NCI-H1930 (cell line): ENCODE measurements around the gene MRPL33.

Experiments used
- DNase-seq, 2 experiments: peaks; one replicate each; lab custom pipeline; 2025; lab: John Stamatoyannopoulos, UW

Gene MRPL33

GRCh38 chr2:27776696-27777095 is 5.2 kb downstream of the MRPL33 start:
- DNase-seq = no peak

GRCh38 chr2:27779417-27780055 is 8.0 kb downstream of the MRPL33 start:
- DNase-seq = no peak

- DNase-seq = no peak
These were observed 10.0 kb downstream of the MRPL33 start for GRCh38 chr2:27781496-27781895.

- DNase-seq = no peak
These were observed 11.2 kb downstream of the MRPL33 start for GRCh38 chr2:27782701-27783100.

GRCh38 chr2:27790796-27791195 is 19.3 kb downstream of the MRPL33 start:
- DNase-seq = no peak

- no peak for DNase-seq
These were observed 21.2 kb downstream of the MRPL33 start for GRCh38 chr2:27792759-27793158.

GRCh38 chr2:27795093-27795834 is 23.7 kb downstream of the MRPL33 start:
- no peak for DNase-seq

GRCh38 chr2:27795868-27796277 is 24.4 kb downstream of the MRPL33 start:
- DNase-seq = no peak

GRCh38 chr2:27796791-27797765 is 25.6 kb downstream of the MRPL33 start:
- DNase-seq = no peak

GRCh38 chr2:27797841-27798240 is 26.3 kb downstream of the MRPL33 start:
- DNase-seq = no peak

GRCh38 chr2:27798486-27798885 is 27.0 kb downstream of the MRPL33 start:
- no peak for DNase-seq

- no peak for DNase-seq
These were observed 27.6 kb downstream of the MRPL33 start for GRCh38 chr2:27798948-27799645.

GRCh38 chr2:27799646-27800010 is 28.1 kb downstream of the MRPL33 start:
- no peak for DNase-seq

- no peak for DNase-seq
These were observed 29.3 kb downstream of the MRPL33 start for GRCh38 chr2:27800856-27801255.

GRCh38 chr2:27802547-27802946 is 31.0 kb downstream of the MRPL33 start:
- DNase-seq = no peak

- DNase-seq = no peak
These were observed 31.5 kb downstream of the MRPL33 start for GRCh38 chr2:27803046-27803445.

GRCh38 chr2:27804146-27804545 is 32.6 kb downstream of the MRPL33 start:
- DNase-seq = no peak

GRCh38 chr2:27805180-27805579 is 33.7 kb downstream of the MRPL33 start:
- no peak for DNase-seq

- DNase-seq = no peak
These were observed 35.0 kb downstream of the MRPL33 start for GRCh38 chr2:27806311-27807059.

- DNase-seq = no peak
These were observed 36.0 kb downstream of the MRPL33 start for GRCh38 chr2:27807476-27807875.

GRCh38 chr2:27808418-27808817 is 36.9 kb downstream of the MRPL33 start:
- DNase-seq = no peak
